GM21360 (cell line): ENCODE data around the gene CXCL5.
"Not testable (repeated sequence)": the region's sequence is repeated elsewhere in the genome, so short reads cannot be mapped to it uniquely, and the experiment has no call there.

ENCODE experiments used
- ATAC-seq: cut with Tn5 transposase; IDR thresholded peaks from one replicate; pipeline ENCODE4 v1.9.1; 2021; ENCODE audit warnings: mild to moderate bottlenecking, moderate library complexity; ENCODE audit not compliant: unreplicated experiment

CXCL5 gene

DNA sequence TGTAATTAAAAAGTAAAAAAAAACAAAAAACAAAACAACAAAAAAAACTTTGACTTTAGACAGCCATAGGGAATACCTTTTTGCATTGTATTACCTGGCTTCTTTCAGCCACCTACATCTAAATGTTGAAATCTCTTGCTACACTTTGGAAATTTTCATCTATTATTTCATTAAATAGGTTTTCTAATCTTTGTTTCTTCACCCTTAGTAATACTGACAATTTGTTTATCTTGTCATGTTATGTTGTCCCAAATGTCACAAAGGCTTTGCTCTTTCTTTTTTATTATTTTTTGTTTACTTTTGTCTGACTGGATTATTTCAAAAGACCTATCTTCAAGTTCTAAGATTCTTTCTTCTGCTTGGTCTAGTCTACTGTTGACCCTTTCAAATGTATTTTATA, 24.1 kb downstream of the CXCL5 start:
- ATAC-seq, result no peak

DNA sequence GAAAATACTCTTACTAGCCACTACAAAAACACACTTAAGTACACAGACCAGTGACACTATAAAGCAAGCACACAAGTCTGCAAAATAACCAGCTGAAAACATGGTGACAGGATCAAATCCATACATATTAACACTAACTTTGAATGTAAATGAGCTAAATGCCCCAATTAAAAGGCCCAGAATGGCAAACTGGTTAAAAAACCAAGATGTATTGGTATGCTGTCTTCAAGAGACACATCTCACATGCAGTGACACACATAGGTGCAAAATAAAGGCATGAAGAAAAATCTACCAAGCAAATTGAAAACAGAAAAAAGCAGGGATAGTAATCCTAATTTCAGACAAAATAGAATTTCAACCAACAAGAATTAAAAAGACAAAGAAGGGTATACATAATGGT, 27.5 kb downstream of the CXCL5 start:
- ATAC-seq, result no peak

DNA sequence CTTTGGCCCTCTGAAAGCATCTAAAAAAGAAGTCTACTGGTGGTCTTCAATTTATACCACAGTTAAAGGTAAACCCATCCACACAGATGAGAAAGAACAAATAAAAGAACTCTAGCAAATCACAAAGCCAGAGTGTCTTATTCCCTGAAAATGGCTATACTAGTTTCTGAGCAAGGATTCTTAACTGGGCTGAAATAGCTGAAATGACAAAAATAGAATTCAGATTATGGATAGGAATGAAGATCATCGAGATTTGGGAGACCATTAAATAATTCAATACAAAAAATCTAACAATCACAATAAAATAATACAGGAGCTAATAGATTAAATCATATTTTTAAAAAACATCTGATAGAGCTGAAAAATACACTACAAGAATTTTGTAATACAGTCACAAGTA, 28.5 kb downstream of the CXCL5 start:
- ATAC-seq, result no peak

DNA sequence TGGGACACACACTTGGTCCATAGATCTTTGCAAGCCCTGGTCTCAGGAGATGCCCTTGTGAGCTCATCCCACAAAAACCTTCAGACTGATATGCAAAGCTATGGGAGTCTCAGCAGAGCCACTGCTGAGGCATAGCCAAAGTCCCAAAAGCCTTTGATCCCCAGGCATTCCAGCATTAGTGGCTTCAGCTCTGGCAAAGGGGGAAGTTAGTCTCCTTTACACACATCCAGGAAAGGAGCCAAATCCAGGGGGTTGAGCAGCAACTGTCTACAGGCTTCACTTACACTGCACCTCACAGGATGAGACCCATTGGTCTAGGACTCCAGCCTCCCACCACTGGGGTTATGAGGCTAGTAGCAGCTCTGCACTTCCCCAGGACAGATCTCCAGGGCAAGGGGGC, 30.6 kb downstream of the CXCL5 start:
- ATAC-seq, result no peak

DNA sequence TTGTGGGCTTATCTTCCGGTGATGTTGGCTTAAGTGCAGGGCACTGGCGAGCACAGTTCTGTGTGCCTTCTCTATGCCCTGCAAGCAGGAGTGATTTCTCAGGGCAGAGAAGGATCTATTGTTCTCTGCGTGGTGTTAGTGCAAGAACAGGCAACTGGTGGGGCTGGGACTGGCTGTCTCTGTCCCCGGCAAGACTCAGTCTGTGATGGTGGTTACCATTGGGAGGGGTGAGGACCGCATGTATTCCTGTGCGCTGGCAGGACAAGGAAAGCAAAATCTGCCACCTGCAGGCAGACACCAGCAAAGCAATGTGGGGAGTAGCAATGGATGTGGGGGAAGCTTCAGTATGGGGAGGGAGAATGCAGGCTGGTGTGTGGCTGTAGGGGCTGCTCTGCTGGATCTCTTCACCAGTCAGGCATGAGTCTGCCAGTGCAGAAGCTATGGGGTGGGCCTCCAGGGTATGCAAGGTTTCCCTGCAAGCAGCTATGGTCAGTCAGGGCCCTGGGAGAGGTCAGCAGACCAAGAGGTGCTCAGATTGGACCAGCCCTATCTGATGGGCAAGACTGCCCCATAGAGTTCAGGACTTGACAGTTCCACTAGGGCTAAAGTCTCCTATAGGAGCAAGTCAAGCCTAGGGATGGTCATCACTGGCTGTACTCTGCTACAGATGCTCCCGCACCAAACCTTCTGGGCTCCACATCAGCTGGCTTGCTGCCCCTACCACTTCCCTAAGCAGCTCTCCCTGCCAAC, 33.4 kb downstream of the CXCL5 start:
- ATAC-seq, result no peak

DNA sequence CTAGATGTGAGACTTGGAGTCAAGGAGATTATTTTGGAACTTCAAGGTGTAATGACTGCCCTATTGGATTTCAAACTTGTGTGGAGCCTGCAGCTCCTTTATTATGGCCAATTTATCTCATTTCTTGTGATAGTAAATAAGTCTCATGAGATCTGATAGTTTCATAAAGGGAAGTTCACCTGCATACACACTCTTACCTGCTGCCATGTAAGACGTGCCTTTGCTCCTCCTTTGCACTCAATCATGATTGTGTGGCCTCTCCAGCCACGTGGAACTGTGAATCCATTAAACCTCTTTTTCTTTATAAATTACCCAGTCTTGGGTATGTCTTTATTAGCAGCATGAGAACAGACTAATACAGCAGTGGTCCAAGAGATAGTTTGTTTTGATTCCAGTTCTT, 35.8 kb downstream of the CXCL5 start:
- no peak for ATAC-seq

DNA sequence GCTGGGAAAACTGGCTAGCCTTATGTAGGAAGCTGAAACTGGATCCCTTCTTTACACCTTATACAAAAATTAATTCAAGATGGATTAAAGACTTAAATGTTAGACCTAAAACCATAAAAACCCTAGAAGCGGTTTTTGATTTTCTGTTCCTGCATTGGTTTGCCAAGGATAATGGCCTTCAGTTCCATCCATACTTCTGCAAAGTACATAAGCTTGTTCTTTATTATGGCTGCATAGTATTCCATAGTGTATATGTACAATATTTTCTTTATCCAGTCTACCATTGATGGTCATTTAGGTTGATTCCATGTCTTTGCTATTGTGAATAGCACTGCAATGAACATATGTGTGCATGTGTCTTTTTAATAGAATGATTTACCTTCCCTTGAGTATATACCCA, 39.4 kb downstream of the CXCL5 start:
- ATAC-seq, result not testable (repeated sequence)

DNA sequence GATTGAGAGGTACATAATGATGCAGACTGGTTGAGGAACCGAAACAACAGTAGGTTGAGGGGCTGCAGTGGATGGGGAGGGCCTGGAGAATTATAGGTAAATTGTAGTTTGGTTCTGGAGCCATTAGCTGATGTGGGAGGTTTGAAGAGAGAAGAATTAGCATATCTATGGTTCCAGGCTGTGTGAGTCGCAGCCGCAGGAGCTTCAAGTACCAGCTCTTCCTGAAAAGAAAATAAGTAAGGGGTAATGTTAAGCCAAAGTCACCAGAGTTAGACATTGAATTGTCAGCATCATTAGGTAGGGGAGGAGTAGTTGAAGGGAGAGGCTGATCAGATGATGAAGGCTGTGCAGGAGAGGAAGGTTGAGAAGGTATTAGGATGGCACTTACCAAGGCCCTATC, 46.1 kb downstream of the CXCL5 start:
- no peak for ATAC-seq

DNA sequence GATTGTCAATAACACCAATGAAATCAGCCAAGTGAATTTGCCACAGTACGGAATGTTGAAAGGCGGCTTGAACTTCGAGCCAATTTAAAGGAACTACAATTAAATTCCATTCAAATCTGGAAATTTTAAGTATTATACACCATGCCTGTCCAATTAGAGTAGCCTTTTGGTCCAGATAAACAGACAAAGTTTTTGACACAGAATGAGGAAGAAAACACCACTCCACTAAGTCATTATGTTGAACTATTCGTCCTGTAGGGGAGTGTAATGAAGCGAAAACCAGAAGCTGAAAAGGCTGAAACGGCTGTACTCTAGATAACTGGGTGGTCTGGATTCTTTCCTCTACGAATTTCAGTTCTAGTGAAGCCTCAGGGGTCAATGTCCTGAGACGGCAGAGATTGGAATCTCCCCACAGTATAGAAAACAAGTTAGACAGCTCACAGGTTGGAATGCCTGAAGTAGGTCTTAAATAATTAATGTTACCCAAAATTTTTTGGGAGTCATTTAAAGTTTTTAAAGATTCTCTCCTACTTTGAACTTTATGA, 48.0 kb downstream of the CXCL5 start:
- not testable (repeated sequence) for ATAC-seq

DNA sequence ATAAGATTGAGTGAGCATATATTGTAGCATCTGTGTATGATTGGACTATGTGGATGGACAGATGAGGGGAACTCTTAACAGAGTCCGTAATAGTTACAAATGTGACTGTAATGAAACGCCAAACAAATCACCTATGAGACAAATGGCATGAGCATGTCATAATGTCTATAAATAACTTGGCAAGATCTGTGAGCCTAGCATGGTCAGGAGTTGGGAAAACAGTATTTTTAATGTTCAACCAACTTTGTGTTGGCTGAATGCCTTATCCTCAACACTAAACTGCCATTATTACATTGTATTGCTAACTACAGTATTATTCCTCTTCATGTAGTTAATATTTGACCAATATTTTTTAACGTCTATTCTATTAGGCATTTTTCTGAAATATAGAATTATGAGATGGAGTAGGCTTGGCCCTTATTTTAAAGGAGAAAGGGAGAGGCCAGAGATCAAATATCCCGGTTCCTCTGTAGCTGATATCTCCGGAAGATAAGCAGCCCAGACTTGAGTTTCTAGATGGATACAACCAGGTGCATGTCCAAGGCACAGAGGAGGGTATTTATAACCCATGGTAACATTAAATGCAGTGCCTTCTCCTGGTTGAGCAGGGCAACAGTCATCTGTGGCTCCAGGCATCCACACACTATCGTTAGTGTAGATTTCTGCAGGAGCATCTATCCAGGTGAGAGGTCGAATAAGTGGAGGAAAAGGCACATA, 49.3 kb downstream of the CXCL5 start:
- ATAC-seq, result no peak

DNA sequence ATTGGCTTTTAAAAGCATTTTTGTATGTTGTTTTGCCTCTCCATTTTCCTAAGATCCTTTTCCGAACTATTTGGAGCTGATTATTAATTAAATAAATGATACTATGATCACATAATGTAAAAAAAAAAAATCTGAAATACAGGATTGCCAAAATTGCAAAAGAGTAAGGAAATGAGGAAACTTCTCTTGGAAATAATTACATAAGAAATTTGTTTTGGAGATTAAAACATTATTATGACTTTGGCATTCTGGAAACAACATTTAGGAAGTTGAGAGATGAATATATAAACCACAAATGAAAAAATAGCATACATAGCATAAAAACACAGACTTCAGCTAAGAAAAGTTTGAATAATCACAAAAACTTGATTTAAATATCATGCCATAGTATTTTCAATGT, 50.2 kb downstream of the CXCL5 start:
- ATAC-seq, result no peak

DNA sequence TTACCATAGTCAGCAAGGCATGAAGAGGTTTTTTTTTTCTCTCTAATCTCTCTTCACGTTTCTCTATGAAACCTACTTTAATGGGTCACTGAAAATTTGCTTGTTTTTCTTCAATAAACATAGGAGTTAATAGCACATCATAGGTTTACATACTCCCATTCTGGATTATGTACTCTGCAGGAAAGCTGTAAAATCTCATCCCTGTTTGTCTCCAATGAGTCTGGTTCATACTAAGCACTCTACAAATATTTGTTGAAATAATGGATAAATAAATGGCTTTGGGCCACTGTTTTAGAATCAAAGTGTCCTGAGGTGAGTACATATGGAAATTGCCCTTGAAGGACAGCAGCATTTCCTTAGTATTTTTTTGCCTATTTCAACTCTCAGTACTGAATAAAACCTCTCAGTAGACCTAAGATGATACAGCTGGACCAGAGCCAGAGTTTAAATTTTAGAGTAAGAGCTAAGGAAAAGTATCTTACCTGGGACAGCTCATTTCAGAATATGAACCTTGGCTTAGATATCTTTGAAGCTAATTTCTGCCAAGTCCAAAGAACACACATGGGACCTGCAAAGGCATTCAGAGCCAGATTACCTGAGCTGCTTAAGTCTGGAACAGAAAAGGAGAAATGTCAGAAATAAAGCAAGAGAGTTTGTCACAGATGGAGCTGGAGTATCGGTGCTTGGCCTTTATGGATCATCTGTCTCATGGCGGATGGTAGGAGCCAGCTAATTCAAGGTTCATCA, 51.1 kb downstream of the CXCL5 start:
- ATAC-seq, result no peak

DNA sequence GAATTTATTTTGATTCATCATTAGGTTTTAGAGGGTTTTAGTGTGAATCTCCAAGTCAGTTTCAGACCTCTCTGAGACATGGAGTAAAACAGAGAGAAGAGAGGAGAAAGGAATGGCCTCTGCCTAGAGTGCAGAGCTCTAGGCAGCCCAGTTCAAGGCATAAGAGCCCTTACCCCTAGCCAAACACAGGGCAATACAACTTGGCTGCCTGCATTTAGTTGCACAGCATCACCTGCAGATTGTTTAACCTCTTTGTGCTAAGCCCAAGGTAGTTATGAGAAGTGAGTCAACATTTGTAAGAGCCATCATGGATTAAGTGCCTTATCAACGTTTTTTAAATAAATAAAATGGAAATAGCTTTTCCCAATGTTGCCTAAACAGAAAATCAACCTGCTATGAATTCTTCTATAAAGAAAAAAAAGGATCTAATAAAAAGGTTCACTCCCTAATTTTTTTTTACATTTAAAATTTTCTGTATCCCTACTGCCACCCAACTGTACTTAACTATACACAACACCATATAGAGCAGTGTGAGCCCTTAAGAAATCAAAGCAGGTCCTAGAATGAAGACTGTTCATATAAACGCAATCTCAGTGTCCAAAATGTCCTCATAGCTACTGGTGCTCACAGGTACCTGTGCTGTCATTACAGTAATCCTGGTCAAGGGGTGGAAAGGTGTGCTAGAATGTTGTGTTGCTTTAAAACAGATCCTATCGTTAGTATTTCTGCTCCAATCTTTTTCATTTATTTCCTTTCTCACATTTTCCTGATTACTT, 52.6 kb downstream of the CXCL5 start:
- ATAC-seq, result no peak
